Astrocyte (in vitro differentiated cells and primary cell): ENCODE data around the gene RPAP3. TPM values are rescaled to one million over a fixed set of nuclear protein-coding genes. Genes with fewer than 3 reads are reported as not detected.

Source experiments
- DNase-seq: peaks from one replicate; pipeline ENCODE4 v3.0.0-alpha.2; 2010; ENCODE audit warnings: low read depth
- FAIRE-seq: peaks from 2 replicates; lab custom pipeline; 2011; peaks lifted over from hg19 to GRCh38; lab: Jason Lieb, UNC
- H2AFZ ChIP-seq: 2 replicates; pipeline ENCODE4 v1.6.0; 2012; ENCODE audit warnings: low read depth, low read length, inconsistent platforms
- H3K27ac ChIP-seq: 2 replicates; pipeline ENCODE4 v1.5.1; 2011; ENCODE audit warnings: low read depth, low read length, inconsistent platforms
- H3K27me3 ChIP-seq: 2 replicates; pipeline ENCODE4 v1.6.0; 2011; ENCODE audit warnings: low read length, inconsistent platforms; ENCODE audit not compliant: insufficient read depth
- H3K36me3 ChIP-seq: 2 replicates; pipeline ENCODE4 v1.5.1; 2011; ENCODE audit warnings: low read length, inconsistent platforms; ENCODE audit not compliant: insufficient read depth
- H3K4me1 ChIP-seq: 2 replicates; pipeline ENCODE4 v1.5.1; 2011; ENCODE audit warnings: low read length, inconsistent platforms; ENCODE audit not compliant: insufficient read depth
- H3K4me2 ChIP-seq: 2 replicates; pipeline ENCODE4 v1.6.0; 2012; ENCODE audit warnings: low read length, inconsistent platforms
- H3K4me3 ChIP-seq: 2 replicates; pipeline ENCODE4 v1.5.1; 2011; ENCODE audit warnings: low read depth, mild to moderate bottlenecking, low read length, inconsistent platforms; ENCODE audit not compliant: insufficient read depth
- H3K79me2 ChIP-seq: 2 replicates; pipeline ENCODE4 v1.6.0; 2012; ENCODE audit warnings: mild to moderate bottlenecking, low read length, inconsistent platforms; ENCODE audit not compliant: insufficient read depth
- H3K9ac ChIP-seq: 2 replicates; pipeline ENCODE4 v1.6.0; 2012; ENCODE audit warnings: mild to moderate bottlenecking, low read length, inconsistent platforms
- H3K9me3 ChIP-seq: 2 replicates; pipeline ENCODE4 v1.5.1; 2012; ENCODE audit warnings: low read depth, mild to moderate bottlenecking, low read length, inconsistent platforms; ENCODE audit not compliant: insufficient read depth
- H4K20me1 ChIP-seq: 2 replicates; pipeline ENCODE4 v1.6.0; 2012; ENCODE audit warnings: low read length, inconsistent platforms; ENCODE audit not compliant: insufficient read depth
- H3K27ac Mint-ChIP-seq: one replicate; pipeline ENCODE4 v1.8.0; 2021; ENCODE audit warnings: mild to moderate bottlenecking, mixed read lengths; ENCODE audit not compliant: unreplicated experiment
- H3K27me3 Mint-ChIP-seq: one replicate; pipeline ENCODE4 v1.8.0; 2021; ENCODE audit warnings: low read depth, mixed read lengths; ENCODE audit not compliant: unreplicated experiment
- H3K36me3 Mint-ChIP-seq: one replicate; pipeline ENCODE4 v1.8.0; 2021; ENCODE audit warnings: low read depth, mixed read lengths; ENCODE audit not compliant: unreplicated experiment
- H3K4me1 Mint-ChIP-seq: one replicate; pipeline ENCODE4 v1.8.0; 2021; ENCODE audit warnings: low read depth, mixed read lengths; ENCODE audit not compliant: unreplicated experiment
- H3K4me3 Mint-ChIP-seq: one replicate; pipeline ENCODE4 v1.8.0; 2021; ENCODE audit warnings: mild to moderate bottlenecking, moderate library complexity, mixed read lengths; ENCODE audit not compliant: unreplicated experiment
- H3K9me3 Mint-ChIP-seq: one replicate; pipeline ENCODE4 v1.8.0; 2021; ENCODE audit warnings: mild to moderate bottlenecking, mixed read lengths; ENCODE audit not compliant: unreplicated experiment
- EZH2 ChIP-seq: IDR thresholded peaks from 2 replicates; pipeline ENCODE4 v1.6.1; 2012; ENCODE audit warnings: mild to moderate bottlenecking, low read length, inconsistent platforms; ENCODE audit not compliant: insufficient read depth
- total RNA-seq: library from RNA; stranded (reverse); gene quantifications from 2 replicates; pipeline ENCODE4 v1.2.1, GENCODE V29; 2021
- TF ChIP-seq, protein P1 (sequence below): IDR thresholded peaks from 2 replicates; pipeline ENCODE4 v1.5.1; 2011; ENCODE audit warnings: low read depth, mild to moderate bottlenecking, inconsistent platforms, low read length, moderate library complexity; ENCODE audit not compliant: insufficient read depth

The RPAP3 gene
- total RNA-seq, 1 donor from 2014 or later = 39.2 TPM

DNA sequence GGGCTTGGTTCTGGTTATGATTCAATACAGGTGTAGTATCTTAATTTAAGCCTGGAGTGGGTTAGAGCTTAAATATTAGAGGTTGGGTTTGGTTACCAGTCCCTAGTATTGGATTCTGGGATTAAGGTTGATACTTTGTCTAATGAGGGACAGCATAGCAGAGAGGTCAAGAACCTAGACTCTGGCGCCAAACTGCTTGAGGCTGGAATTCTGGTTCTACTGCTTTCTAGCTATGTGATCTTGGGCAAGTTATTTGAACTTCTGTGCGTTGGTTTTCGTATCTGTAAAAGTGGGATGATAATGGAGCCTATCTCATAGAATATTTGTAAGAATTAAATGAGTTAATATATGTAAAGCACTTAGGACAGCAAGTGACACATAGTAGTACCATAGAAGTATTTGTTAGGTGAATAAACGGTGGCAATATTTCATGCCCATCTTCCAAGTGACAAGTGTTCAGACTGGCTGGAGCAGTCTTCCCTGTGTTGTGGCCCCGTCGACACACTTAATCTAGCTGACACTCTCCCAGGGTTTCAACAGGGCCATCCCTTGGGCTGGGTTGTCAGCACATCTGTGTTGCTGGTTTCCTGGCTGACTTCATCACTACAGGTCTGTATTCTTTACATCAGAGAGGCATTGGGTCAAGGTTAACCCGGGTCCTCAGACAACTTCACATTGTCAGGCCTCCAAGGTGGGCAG is 16.5 kb upstream of the RPAP3 start:
- Histone ChIP-seq H3K27ac (no peak overlapping the region), H2AFZ (no peak overlapping the region), H3K9me3 (no peaks in the 10 kb centered on the region), H3K4me1 (peaks cover 15% of the 10 kb centered on the region), H4K20me1 (no peaks in the 10 kb centered on the region), H3K36me3 (no peaks in the 10 kb centered on the region), H3K79me2 (no peaks in the 10 kb centered on the region), H3K27me3 (no peaks in the 10 kb centered on the region), H3K9ac (no peak overlapping the region), H3K4me3 (no peak overlapping the region), H3K4me2 (no peak overlapping the region)
- Mint-ChIP-seq H3K4me3 (no peak overlapping the region), H3K27ac (no peak overlapping the region), H3K27me3 (peaks cover 34% of the 10 kb centered on the region), H3K4me1 (peaks cover 26% of the 10 kb centered on the region), H3K9me3 (peaks cover 3% of the 10 kb centered on the region), H3K36me3 (peaks cover 5% of the 10 kb centered on the region)
- FAIRE-seq = no peak
- TF ChIP-seq EZH2 = no peak
- TF ChIP-seq, protein P1, sequence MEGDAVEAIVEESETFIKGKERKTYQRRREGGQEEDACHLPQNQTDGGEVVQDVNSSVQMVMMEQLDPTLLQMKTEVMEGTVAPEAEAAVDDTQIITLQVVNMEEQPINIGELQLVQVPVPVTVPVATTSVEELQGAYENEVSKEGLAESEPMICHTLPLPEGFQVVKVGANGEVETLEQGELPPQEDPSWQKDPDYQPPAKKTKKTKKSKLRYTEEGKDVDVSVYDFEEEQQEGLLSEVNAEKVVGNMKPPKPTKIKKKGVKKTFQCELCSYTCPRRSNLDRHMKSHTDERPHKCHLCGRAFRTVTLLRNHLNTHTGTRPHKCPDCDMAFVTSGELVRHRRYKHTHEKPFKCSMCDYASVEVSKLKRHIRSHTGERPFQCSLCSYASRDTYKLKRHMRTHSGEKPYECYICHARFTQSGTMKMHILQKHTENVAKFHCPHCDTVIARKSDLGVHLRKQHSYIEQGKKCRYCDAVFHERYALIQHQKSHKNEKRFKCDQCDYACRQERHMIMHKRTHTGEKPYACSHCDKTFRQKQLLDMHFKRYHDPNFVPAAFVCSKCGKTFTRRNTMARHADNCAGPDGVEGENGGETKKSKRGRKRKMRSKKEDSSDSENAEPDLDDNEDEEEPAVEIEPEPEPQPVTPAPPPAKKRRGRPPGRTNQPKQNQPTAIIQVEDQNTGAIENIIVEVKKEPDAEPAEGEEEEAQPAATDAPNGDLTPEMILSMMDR = no peak
- DNase-seq = no peak

- Histone ChIP-seq H3K27ac (no peak overlapping the region), H3K27me3 (no peaks in the 10 kb centered on the region), H3K9ac (no peak overlapping the region), H2AFZ (no peak overlapping the region), H3K4me3 (no peak overlapping the region), H3K4me1 (peaks cover 17% of the 10 kb centered on the region), H3K9me3 (no peaks in the 10 kb centered on the region), H3K79me2 (no peaks in the 10 kb centered on the region), H4K20me1 (no peaks in the 10 kb centered on the region), H3K36me3 (no peaks in the 10 kb centered on the region), H3K4me2 (no peak overlapping the region)
- DNase-seq (no peak), FAIRE-seq (no peak)
- no peak overlapping the region for H3K27ac Mint-ChIP-seq
- H3K36me3 Mint-ChIP-seq = peaks cover 5% of the 10 kb centered on the region
- no peak for TF ChIP-seq EZH2
- TF ChIP-seq, protein P1 = no peak
- peaks cover 3% of the 10 kb centered on the region for H3K9me3 Mint-ChIP-seq
- peaks cover 36% of the 10 kb centered on the region for H3K27me3 Mint-ChIP-seq
- peaks cover 24% of the 10 kb centered on the region for H3K4me1 Mint-ChIP-seq
- no peak overlapping the region for H3K4me3 Mint-ChIP-seq
Measured at GRCh38 chr12:47721431-47721973, 15.7 kb upstream of the RPAP3 start.

- Mint-ChIP-seq H3K27ac (no peak overlapping the region), H3K9me3 (no peaks in the 10 kb centered on the region), H3K4me1 (peaks cover 18% of the 10 kb centered on the region), H3K27me3 (peaks cover 32% of the 10 kb centered on the region), H3K4me3 (no peak overlapping the region), H3K36me3 (no peaks in the 10 kb centered on the region)
- Histone ChIP-seq H3K79me2 (no peaks in the 10 kb centered on the region), H3K9ac (no peak overlapping the region), H3K4me3 (no peak overlapping the region), H2AFZ (no peak overlapping the region), H3K9me3 (no peaks in the 10 kb centered on the region), H3K27ac (no peak overlapping the region), H3K4me2 (no peak overlapping the region), H4K20me1 (peaks cover 6% of the 10 kb centered on the region), H3K36me3 (no peaks in the 10 kb centered on the region), H3K4me1 (peaks cover 21% of the 10 kb centered on the region), H3K27me3 (no peaks in the 10 kb centered on the region)
- TF ChIP-seq EZH2 = no peak
- TF ChIP-seq, protein P1 = no peak
- DNase-seq (no peak), FAIRE-seq (no peak)
Measured at GRCh38 chr12:47718531-47718930, 12.7 kb upstream of the RPAP3 start.
